NCI-H1694 treated with DMSO at 0.1 percent for 48 hours (cell line): ENCODE measurements around the gene PDSS2.
A peak's percentile ranks its signal among the peaks of the same experiment; 100 is the strongest.
"Not testable (repeated sequence)": the region's sequence is repeated elsewhere in the genome, so short reads cannot be mapped to it uniquely, and the experiment has no call there.

Experiments
- DNase-seq: peaks from one replicate; lab custom pipeline; 2025; lab: John Stamatoyannopoulos, UW

The PDSS2 gene

GRCh38 chr6:107161521-107161920 is 297.8 kb downstream of the PDSS2 start:
- DNase-seq = no peak

DNA sequence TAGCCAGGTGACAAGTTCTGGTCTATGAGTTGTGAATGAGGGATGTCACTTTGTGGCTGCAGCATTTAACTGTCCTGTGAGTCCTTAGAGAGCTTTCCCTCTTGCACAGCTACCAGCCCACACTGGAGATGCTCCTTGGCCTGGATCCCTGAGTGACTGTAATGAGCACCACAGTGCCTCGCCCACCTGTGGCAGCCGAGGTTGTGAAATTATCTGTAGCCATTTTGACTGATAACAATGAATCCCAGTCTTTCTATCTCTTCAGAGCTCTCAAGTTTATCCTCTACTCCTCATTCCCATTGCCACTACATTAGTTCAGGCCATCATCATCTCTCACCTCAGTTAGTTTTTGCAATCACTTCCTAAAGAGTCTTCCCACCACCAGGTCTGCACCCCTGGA is 302.7 kb downstream of the PDSS2 start:
- no peak for DNase-seq

- DNase-seq = no peak
Observed at GRCh38 chr6:107154801-107155160, 304.6 kb downstream of the PDSS2 start.

- DNase-seq = no peak
Observed at GRCh38 chr6:107154131-107154800, 305.1 kb downstream of the PDSS2 start.

DNA sequence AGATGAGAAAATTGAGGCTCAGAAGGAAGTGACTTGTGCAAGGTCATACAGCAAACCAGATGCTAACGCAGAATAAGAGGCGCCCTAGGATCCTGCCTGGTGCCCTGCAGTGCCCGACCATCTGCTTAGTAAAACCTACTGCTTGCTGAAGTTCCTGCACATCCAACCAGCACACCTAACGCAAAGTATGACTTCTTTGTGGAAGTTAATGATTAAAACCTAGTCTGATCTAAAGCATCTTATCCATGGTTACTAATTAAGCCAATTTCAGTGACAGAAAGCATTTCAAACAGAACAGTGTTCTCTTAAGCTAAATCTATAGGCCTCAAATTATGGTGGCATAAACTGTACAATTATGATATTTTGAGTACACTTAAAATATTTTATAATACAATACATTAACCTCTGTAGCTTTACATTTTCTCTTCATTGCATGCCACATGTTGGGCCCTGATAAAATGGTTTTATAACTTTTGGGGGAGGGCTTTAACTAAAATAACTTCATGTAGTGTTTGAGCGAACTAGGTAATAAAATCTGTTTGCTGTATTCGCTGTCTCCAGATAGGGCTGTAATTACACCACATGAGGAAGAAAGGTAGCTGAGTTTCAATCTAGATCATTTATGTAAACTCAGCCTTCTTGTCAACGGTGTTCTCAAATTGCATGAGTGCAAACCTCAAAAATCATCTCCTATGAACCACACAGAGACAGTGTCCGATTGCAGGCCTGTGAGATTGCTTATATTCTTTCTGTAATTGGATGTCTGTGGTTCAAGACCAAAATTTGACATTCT is 306.5 kb downstream of the PDSS2 start:
- DNase-seq = no peak

GRCh38 chr6:107144666-107145065 is 314.7 kb downstream of the PDSS2 start:
- DNase-seq = no peak

DNA sequence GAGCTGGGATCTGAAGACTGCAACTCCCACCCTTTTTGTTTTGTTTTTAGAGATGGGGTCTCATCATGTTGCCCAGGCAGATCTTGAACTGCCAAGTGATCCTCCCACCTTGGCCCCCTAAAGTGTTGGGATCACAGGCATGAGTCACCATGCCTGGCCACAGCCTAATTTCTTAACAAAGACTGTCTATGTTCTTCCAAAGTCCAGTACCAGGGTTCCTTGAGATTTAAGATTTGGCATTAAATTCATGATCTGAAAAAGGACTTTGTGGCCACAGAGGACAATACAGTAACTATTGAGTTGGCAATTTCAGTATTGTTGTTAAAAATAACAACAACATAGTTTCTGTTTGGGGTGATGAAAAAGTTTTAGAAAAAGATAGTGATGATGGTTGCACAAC is 315.4 kb downstream of the PDSS2 start:
- no peak for DNase-seq

DNA sequence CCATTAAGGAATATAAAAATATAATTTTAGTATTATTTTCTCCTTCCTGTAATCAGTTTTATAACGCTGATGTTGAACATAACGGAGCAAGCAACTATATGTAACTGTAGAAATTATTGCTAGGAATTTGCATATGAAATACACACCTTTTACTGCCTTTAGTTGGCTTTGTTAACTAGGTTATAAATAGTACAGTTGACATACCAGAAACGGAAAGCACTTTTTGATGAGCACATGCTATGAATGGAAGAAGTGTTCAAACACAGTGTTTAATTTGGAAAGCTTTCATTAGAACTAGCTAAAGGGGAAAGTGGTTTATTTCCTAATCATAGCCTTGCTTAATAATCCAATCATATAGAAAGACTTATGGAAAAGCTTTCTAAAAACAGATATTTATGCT is 318.8 kb downstream of the PDSS2 start:
- no peak for DNase-seq

- not testable (repeated sequence) for DNase-seq
Observed at GRCh38 chr6:107136324-107136723, 323.0 kb downstream of the PDSS2 start.

DNA sequence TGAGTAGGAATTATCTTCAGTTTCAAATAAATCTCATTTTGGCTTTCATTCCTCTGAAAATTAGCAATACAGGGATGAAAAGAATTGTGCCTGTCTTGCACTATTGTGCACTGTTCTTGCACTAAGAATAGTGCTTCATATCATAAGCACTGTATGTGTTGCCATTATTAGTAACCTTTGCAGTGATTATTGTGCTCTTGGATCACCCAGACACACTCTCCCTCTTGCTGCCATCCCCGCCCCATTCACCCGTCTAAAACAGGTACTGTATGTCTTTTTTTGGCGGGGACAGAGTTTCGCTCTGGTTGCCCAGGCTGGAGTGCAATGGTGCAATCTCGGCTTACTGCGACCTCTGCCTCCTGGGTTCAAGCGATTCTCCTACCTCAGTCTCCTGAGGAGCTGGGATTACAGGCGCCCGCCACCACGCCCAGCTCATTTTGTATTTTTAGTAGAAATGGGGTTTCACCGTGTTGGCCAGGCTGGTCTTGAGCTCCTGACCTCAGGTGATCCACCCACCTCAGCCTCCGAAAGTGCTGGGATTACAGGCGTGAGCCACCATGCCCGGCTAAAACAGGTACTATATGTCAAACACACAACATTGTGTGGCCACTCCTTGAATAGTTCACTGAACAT is 324.2 kb downstream of the PDSS2 start:
- not testable (repeated sequence) for DNase-seq

GRCh38 chr6:107132330-107132954 is 326.9 kb downstream of the PDSS2 start:
- DNase-seq = peak; percentile 47

GRCh38 chr6:107129370-107129925 is 329.9 kb downstream of the PDSS2 start:
- DNase-seq = no peak

DNA sequence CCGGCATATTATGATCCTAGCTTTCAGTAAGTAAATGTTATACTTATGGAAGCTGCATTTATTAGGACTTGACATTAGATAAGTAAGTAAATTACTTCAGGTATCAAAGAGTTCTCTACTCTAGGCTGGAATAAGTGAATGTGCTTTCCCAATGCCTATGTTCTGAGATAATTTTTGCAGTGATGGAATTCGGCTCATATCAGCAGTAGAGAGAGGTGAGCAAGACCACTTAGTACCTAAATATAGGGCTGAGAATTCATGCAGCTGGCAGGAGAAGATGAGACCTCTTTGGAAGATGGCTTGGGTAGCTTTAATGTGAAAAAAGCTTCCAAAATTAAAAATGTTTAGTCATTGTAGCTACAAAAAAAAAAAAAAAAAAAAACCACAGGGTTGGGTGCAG is 330.8 kb downstream of the PDSS2 start:
- DNase-seq = no peak

GRCh38 chr6:107128175-107128574 is 331.2 kb downstream of the PDSS2 start:
- no peak for DNase-seq

DNA sequence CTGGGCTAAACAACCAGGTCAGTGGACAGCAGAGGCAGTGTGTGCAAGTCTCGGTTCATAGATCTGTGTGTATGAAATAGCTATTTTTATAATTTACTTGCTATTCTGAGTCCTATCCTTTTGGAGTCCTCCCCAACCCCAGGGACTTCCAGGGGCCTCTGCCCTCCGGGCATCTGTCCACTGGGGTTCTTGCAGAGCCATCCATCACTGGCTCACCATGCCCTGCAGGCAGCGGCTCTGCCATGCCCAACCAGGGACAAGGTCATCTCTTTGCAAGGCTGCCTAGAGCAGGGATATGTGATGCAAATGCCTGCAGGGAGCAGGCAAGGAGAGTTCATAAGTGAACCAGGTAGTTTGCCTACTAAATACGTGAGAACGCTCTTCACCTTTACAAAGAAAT is 333.6 kb downstream of the PDSS2 start:
- DNase-seq = no peak

- no peak for DNase-seq
Observed at GRCh38 chr6:107124934-107125348, 334.4 kb downstream of the PDSS2 start.

DNA sequence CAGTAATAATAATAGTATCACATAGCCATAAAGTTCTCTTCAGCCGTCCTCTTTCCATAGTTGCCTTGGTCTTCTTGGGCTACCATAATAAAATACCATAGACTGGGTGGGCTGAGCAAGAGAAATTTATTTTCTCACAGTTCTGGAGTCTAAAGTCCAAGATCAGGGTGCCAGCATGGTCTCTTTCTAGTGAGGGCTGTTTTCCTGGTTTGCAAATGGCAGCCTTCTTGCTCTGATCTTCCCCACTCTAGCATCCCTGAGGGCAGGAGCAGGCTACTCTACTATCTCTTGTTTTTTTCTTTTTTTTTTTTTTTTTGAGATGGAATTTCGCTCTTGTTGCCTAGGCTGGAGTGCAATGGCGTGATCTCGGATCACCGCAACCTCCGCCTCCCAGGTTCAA is 335.9 kb downstream of the PDSS2 start:
- no peak for DNase-seq

GRCh38 chr6:107122748-107123147 is 336.6 kb downstream of the PDSS2 start:
- no peak for DNase-seq

- no peak for DNase-seq
Observed at GRCh38 chr6:107121964-107122495, 337.3 kb downstream of the PDSS2 start.

DNA sequence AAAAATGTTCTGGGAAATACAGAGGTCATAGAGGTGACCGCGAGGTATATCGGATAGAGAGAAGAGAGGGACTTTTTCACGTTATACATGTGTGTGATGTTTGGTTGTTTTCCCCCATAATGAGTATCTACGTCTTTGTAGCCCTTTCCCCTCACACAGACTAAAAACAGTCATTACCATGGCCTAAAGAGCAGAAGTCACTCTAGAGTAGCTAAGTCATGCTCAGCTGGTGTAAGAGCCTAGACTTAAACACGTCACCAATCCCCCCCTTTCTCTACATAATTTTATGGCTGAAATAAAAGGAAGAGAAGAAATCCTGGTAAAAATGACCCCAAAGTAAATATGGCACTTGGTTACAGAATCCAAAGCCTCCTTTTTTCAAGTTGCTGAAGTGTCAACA is 338.1 kb downstream of the PDSS2 start:
- DNase-seq = no peak

GRCh38 chr6:107120404-107120803 is 339.0 kb downstream of the PDSS2 start:
- DNase-seq = no peak

GRCh38 chr6:107118976-107119375 is 340.4 kb downstream of the PDSS2 start:
- no peak for DNase-seq
